ENCODE results near the gene NID2. TPM values are rescaled to one million over a fixed set of nuclear protein-coding genes. Genes with fewer than 3 reads are reported as not detected.

The NID2 gene
- total and polyA plus RNA-seq, 10 of the 15 experiments (the other 5 are each of a cell fraction or from before 2014, with no cell fraction given) = 0.04 to 0.49 (median 0.23) TPM; not detected in 3

DNA sequence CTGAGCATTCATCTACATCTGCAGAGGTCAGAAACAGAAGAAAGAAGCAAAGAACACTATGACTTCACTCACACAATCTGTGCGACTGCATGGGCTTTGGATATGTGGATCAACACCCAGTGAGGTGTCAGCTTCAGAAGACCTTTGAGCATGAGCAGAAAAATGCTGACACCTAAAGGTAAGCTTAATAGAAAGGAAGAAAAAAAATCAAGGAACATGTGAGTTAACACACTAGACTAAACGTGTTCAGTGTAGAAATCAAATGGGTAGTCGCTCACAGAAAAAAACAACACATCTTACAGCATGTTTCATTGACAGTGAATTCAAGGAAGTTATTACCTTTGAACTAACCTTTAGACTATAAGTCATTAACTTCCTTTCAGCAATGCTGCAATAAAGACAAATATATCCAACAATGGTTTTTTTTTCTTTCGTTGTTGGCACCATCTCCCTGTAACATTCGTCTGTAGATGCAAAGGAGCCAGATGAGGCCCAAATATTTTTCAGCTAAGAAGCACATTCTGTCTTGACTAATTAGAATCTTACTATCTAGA is 48.6 kb downstream of the NID2 start:
- no peaks in the 10 kb centered on the region for H4K20me1 ChIP-seq (ENCODE audit: control insufficient read depth, insufficient read depth)
- in situ Hi-C loops (cut with MboI) = no loop called here
- intact Hi-C loops (cut with micrococcal nuclease; ENCODE audit: unreplicated experiment) = no loop called here
- DNase-seq (ENCODE audit: low read depth, low spot score) (no peak), ATAC-seq (no peak), FAIRE-seq (no peak)
- ChIA-PET POLR2A (no interaction called here), CTCF (interaction anchor here (1.0 to 3.2 kb wide), 5 partner anchors 12 to 28 kb away, joined by 3 to 12 read pairs (median 3); no protein-coding TSS in a partner anchor), SMC1A (ENCODE audit: uncharacterized antibody, unreplicated experiment) (interaction anchor here (0.6 kb wide), 1 partner anchor 50 kb away, joined by 3 read pairs; no protein-coding TSS in a partner anchor), RAD21 (ENCODE audit: unreplicated experiment) (interaction anchor here (2.3 kb wide), 1 partner anchor 24 kb away, joined by 6 read pairs; no protein-coding TSS in a partner anchor)
- BruUV-seq (replicated peaks) = no TSS peak
- TF ChIP-seq, protein P1, sequence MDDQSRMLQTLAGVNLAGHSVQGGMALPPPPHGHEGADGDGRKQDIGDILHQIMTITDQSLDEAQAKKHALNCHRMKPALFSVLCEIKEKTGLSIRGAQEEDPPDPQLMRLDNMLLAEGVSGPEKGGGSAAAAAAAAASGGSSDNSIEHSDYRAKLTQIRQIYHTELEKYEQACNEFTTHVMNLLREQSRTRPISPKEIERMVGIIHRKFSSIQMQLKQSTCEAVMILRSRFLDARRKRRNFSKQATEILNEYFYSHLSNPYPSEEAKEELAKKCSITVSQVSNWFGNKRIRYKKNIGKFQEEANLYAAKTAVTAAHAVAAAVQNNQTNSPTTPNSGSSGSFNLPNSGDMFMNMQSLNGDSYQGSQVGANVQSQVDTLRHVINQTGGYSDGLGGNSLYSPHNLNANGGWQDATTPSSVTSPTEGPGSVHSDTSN (IDR thresholded peaks at IDR 0.05; ENCODE audit: insufficient replicate concordance, low read depth, low read length) = no peak
- TF ChIP-seq POU2F2 (IDR thresholded peaks at IDR 0.05; ENCODE audit: borderline replicate concordance, low read depth, low read length) = no peak
- TF ChIP-seq E4F1 (IDR thresholded peaks at IDR 0.05; ENCODE audit: borderline replicate concordance, partially characterized antibody) = no peak
- WGBS (ENCODE audit: insufficient coverage, insufficient replicate concordance, low lambda C conversion rate, missing lambda C conversion rate) = 93% methylated on average over 5 of the region's 5 CpGs
- no peak overlapping the region for H3K9ac ChIP-seq (ENCODE audit: control insufficient read depth, insufficient read depth, low read length)
- no peak overlapping the region for H3K4me3 ChIP-seq
- no peaks in the 10 kb centered on the region for H3K79me2 ChIP-seq (ENCODE audit: control insufficient read depth, insufficient read depth, low read length)
- no peaks in the 10 kb centered on the region for H3K27me3 ChIP-seq (replicated peaks in 1 of 2; ENCODE audit: control insufficient read depth in 2 of 2, insufficient read depth in 2 of 2, low read length in 1 of 2)
- no peaks in the 10 kb centered on the region; the same call in 2 of the 3 replicates for H3K9me3 ChIP-seq (replicated peaks; ENCODE audit: control insufficient read depth, insufficient read depth, low read length)
- no peak overlapping the region for H3K27ac ChIP-seq (ENCODE audit: control insufficient read depth, insufficient read depth)
- H3K4me2 ChIP-seq (ENCODE audit: control insufficient read depth, insufficient read depth) = no peak overlapping the region
- no peaks in the 10 kb centered on the region for H3K36me3 ChIP-seq (ENCODE audit: control insufficient read depth in 2 of 2, insufficient read depth in 2 of 2, low read length in 1 of 2)
- no peak overlapping the region for H2AFZ ChIP-seq (ENCODE audit: control insufficient read depth, low read depth, low read length)
- peaks cover 12% of the 10 kb centered on the region for H3K4me1 ChIP-seq (ENCODE audit: control insufficient read depth, insufficient read depth, low read length)

All from GM12878 (cell line).